B cell (primary cell): ENCODE results near the gene CWF19L1. TPM values are rescaled to one million over a fixed set of nuclear protein-coding genes. Genes with fewer than 3 reads are reported as not detected.

Experiments
- ATAC-seq: fragments of 200-7000 bp; cut with Tn5 transposase; one replicate; pipeline ENCODE4 v1.10.0; 2021; ENCODE audit warnings: low read depth, mild to moderate bottlenecking, moderate number of reproducible peaks, moderate library complexity
- CTCF ChIA-PET: fragments of 350-600 bp; sonication (Branson Sonifier 250); formaldehyde crosslinking; loops from one replicate; lab custom pipeline; 2021; ENCODE audit warnings: antibody characterized with exemption, inconsistent platforms; lab: Charles Lee
- POLR2A ChIA-PET: fragments of 350-600 bp; sonication (Branson Sonifier 250); formaldehyde crosslinking; loops from one replicate; lab custom pipeline; 2021; ENCODE audit warnings: antibody characterized with exemption; lab: Charles Lee
- DNase-seq: peaks from one replicate; pipeline ENCODE4 v3.0.0; 2013
- H2AFZ ChIP-seq: 2 replicates; pipeline ENCODE4 v1.6.1; 2012; ENCODE audit warnings: mild to moderate bottlenecking, low read depth, low read length; ENCODE audit not compliant: insufficient read depth, poor library complexity, severe bottlenecking
- H3K27ac ChIP-seq, 2 donors: 1 replicate in 1 of 2; 2 replicates in 1 of 2; pipeline ENCODE4 v1.5.1; 2012 to 2013; ENCODE audit warnings: low read length in 2 of 2, mild to moderate bottlenecking in 2 of 2, moderate library complexity in 1 of 2
- H3K27me3 ChIP-seq, 4 experiments: fragments of 200-600 bp in 1 of 4; sonication (generic) in 1 of 4; replicated peaks in 1 of 4; 1 replicate in 2 of 4; 2 replicates in 2 of 4; pipeline versions ENCODE4 v1.6.1 to v1.7.0; 2013 to 2016; ENCODE audit warnings: low read length in 3 of 4, mild to moderate bottlenecking in 2 of 4, mixed read lengths in 1 of 4, moderate library complexity in 1 of 4; ENCODE audit not compliant: insufficient read depth in 4 of 4, control insufficient read depth in 3 of 4; ENCODE audit errors: control extremely low read depth in 1 of 4
- H3K36me3 ChIP-seq, 2 experiments: replicated peaks in 1 of 2; 1 replicate in 1 of 2; 2 replicates in 1 of 2; pipeline versions ENCODE4 v1.6.1 to v1.7.1; 2013; ENCODE audit warnings: low read length in 1 of 2; ENCODE audit not compliant: insufficient read depth in 2 of 2, control insufficient read depth in 1 of 2; ENCODE audit errors: control extremely low read depth in 1 of 2, extremely low read depth in 1 of 2
- H3K4me1 ChIP-seq, 2 donors: fragments of 200-600 bp in 1 of 2; sonication (generic) in 1 of 2; 1 replicate in 1 of 2; 2 replicates in 1 of 2; pipeline versions ENCODE4 v1.5.1 to v1.6.1; 2013 to 2017; ENCODE audit warnings: low read length in 2 of 2; ENCODE audit not compliant: control insufficient read depth in 2 of 2, insufficient read depth in 2 of 2
- H3K4me2 ChIP-seq: replicated peaks from 2 replicates; pipeline ENCODE3; 2012; ENCODE audit warnings: mild to moderate bottlenecking, low read depth, low read length; ENCODE audit not compliant: poor library complexity, severe bottlenecking
- H3K4me3 ChIP-seq, 5 experiments: fragments of 200-600 bp in 1 of 5; sonication (generic) in 1 of 5; 1 replicate in 3 of 5; 2 replicates in 2 of 5; pipeline versions ENCODE4 v1.5.1 to v1.7.0; 2011 to 2016; ENCODE audit warnings: low read length in 4 of 5, mild to moderate bottlenecking in 4 of 5, low read depth in 2 of 5, control low read depth in 1 of 5, moderate library complexity in 1 of 5; ENCODE audit not compliant: insufficient read depth in 1 of 5; ENCODE audit errors: control extremely low read depth in 1 of 5, extremely low read depth in 1 of 5
- H3K79me2 ChIP-seq: fragments of 200-600 bp; sonication (generic); one replicate; pipeline ENCODE4 v1.6.0; 2016; ENCODE audit warnings: low read length; ENCODE audit not compliant: control insufficient read depth, insufficient read depth
- H3K9ac ChIP-seq: fragments of 200-600 bp; sonication (generic); 2 replicates; pipeline ENCODE4 v1.6.1; 2017; ENCODE audit warnings: mild to moderate bottlenecking, low read length, moderate library complexity
- H3K9me3 ChIP-seq, 3 donors: one replicate each; pipeline versions ENCODE4 v1.6.1 to v1.7.1; 2013; ENCODE audit warnings: low read length in 2 of 3; ENCODE audit not compliant: control insufficient read depth in 2 of 3, insufficient read depth in 1 of 3; ENCODE audit errors: control extremely low read depth in 1 of 3
- H4K20me1 ChIP-seq: 2 replicates; pipeline ENCODE4 v1.6.0; 2012; ENCODE audit warnings: mild to moderate bottlenecking, low read length; ENCODE audit not compliant: insufficient read depth, control insufficient read depth, poor library complexity, severe bottlenecking
- H3K27ac Mint-ChIP-seq: one replicate; pipeline ENCODE4 v1.8.0; 2021; ENCODE audit warnings: mixed read lengths
- H3K27me3 Mint-ChIP-seq: one replicate; pipeline ENCODE4 v1.8.0; 2021; ENCODE audit warnings: mixed read lengths
- H3K4me1 Mint-ChIP-seq: one replicate; pipeline ENCODE4 v1.8.0; 2021; ENCODE audit warnings: mixed read lengths
- H3K4me3 Mint-ChIP-seq: one replicate; pipeline ENCODE4 v1.8.0; 2021; ENCODE audit warnings: mixed read lengths
- H3K9me3 Mint-ChIP-seq: one replicate; pipeline ENCODE4 v1.8.0; 2022; ENCODE audit warnings: mixed read lengths; ENCODE audit not compliant: insufficient read depth
- EZH2 ChIP-seq: IDR thresholded peaks from 2 replicates; pipeline ENCODE4 v1.6.1; 2012; ENCODE audit warnings: borderline replicate concordance, low read depth, mild to moderate bottlenecking, moderate library complexity, low read length; ENCODE audit not compliant: insufficient read depth, poor library complexity, severe bottlenecking
- WGBS: methylation state at CpG from one replicate; pipeline ENCODE4 v1.1.5; 2013; ENCODE audit warnings: missing lambda C conversion rate; ENCODE audit not compliant: insufficient coverage; 5-methylcytosine and 5-hydroxymethylcytosine counted together
- intact Hi-C: fragments of 100-400 bp; cut with micrococcal nuclease; formaldehyde crosslinking; loops from one replicate; pipeline ENCODE4 v1.10.0; 2022
- polyA plus RNA-seq: library from polyadenylated mRNA; depleted of rRNA; stranded (reverse); fragments of >200 nt; gene quantifications from 2 replicates; pipeline ENCODE4 v1.2.3, GENCODE V29; 2012
- total RNA-seq, 2 donors: library from RNA; stranded (reverse); fragments of 120-200 nt in 1 of 2; gene quantifications; 1 replicate in 1 of 2; 2 replicates in 1 of 2; pipeline versions ENCODE4 v1.2.3 to v1.2.4, GENCODE V29; 2013 to 2022
- TF ChIP-seq, protein P1 (sequence below): fragments of 200-600 bp; IDR thresholded peaks from one replicate; pipeline ENCODE4 v1.8.0; 2022; ENCODE audit warnings: antibody characterized with exemption, mild to moderate bottlenecking

CWF19L1 gene
- total and polyA plus RNA-seq, 2 donors (not counting 1 experiment from before 2014, with no cell fraction given), result 24.1 to 48.3 TPM

DNA sequence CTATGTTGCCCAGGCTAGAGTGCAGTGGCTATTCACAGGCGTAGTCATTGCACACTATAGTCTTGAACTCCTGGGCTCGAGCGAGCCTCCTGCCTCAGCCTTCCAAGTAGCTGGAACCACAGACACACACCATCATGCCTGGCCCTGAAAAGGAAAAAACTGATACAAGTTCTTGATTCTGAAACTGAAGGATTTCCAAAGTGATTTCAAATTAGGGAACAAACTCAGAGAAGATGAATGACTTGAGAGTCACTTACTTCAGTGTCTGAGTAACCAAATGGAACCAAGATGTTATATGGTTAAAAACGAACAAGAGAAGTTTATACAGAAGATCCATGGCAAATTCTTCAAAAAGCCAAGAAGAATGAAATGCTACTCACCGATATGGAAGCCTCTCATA lies 14.4 kb downstream of the CWF19L1 start:
- no peak overlapping the region for H2AFZ ChIP-seq
- H3K27me3 ChIP-seq, result no peaks in the 10 kb centered on the region
- H3K9ac ChIP-seq, result no peak overlapping the region
- H3K79me2 ChIP-seq, result peaks cover 12% of the 10 kb centered on the region
- H3K4me3 ChIP-seq, result no peak overlapping the region
- intact Hi-C loops, result no loop called here
- no peaks in the 10 kb centered on the region for H3K4me1 ChIP-seq
- WGBS, result 95% methylated on average over 5 of the region's 5 CpGs
- H3K4me2 ChIP-seq, result no peak overlapping the region
- peaks cover 10 to 79% of the 10 kb centered on the region in 2 experiments for H3K36me3 ChIP-seq
- ChIA-PET CTCF (interaction anchor here (0.6 kb wide), 1 partner anchor 247 kb away, joined by 3 read pairs; no protein-coding TSS in a partner anchor), POLR2A (interaction anchor here (0.7 kb wide), 1 partner anchor 483 kb away, joined by 3 read pairs; no protein-coding TSS in a partner anchor)
- no peak overlapping the region for H3K27ac Mint-ChIP-seq
- H3K27ac ChIP-seq, result no peak overlapping the region
- TF ChIP-seq, protein P1, sequence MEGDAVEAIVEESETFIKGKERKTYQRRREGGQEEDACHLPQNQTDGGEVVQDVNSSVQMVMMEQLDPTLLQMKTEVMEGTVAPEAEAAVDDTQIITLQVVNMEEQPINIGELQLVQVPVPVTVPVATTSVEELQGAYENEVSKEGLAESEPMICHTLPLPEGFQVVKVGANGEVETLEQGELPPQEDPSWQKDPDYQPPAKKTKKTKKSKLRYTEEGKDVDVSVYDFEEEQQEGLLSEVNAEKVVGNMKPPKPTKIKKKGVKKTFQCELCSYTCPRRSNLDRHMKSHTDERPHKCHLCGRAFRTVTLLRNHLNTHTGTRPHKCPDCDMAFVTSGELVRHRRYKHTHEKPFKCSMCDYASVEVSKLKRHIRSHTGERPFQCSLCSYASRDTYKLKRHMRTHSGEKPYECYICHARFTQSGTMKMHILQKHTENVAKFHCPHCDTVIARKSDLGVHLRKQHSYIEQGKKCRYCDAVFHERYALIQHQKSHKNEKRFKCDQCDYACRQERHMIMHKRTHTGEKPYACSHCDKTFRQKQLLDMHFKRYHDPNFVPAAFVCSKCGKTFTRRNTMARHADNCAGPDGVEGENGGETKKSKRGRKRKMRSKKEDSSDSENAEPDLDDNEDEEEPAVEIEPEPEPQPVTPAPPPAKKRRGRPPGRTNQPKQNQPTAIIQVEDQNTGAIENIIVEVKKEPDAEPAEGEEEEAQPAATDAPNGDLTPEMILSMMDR, result no peak
- TF ChIP-seq EZH2, result no peak
- no peaks in the 10 kb centered on the region for H3K9me3 Mint-ChIP-seq
- peaks cover 7% of the 10 kb centered on the region for H4K20me1 ChIP-seq
- no peak for DNase-seq
- no peak overlapping the region for H3K4me3 Mint-ChIP-seq
- no peaks in the 10 kb centered on the region for H3K9me3 ChIP-seq
- ATAC-seq, result no peak
- no peaks in the 10 kb centered on the region for H3K27me3 Mint-ChIP-seq
- H3K4me1 Mint-ChIP-seq, result no peaks in the 10 kb centered on the region

DNA sequence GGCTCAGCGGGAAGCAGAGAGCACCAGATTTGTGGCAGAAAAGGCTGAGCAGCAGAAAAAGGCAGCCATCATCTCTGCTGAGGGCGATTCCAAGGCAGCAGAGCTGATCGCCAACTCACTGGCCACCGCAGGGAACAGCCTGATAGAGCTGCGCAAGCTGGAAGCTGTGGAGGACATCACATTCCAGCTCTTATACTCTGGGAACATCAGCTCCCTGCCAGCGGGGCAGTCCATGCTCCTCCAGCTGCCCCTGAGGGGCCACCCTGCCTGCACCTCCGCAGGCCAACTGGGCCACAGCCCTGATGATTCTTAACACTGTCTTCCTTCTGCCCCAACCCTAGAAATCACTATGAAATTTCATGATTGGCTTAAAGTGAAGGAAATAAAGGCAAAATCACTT lies 18.6 kb downstream of the CWF19L1 start:
- no peaks in the 10 kb centered on the region for H3K27me3 ChIP-seq
- no peak overlapping the region for H2AFZ ChIP-seq
- no peak overlapping the region for H3K4me2 ChIP-seq
- no peak overlapping the region for H3K4me3 ChIP-seq
- H3K9me3 ChIP-seq, result no peaks in the 10 kb centered on the region
- TF ChIP-seq, protein P1, result no peak
- TF ChIP-seq EZH2, result no peak
- ATAC-seq (no peak), DNase-seq (no peak)
- no peaks in the 10 kb centered on the region for H3K9me3 Mint-ChIP-seq
- no peak overlapping the region for H3K4me3 Mint-ChIP-seq
- WGBS, result over 99% methylated on average over 5 of the region's 7 CpGs
- H3K4me1 ChIP-seq, result no peaks in the 10 kb centered on the region
- H3K36me3 ChIP-seq, result peaks cover 13 to 77% of the 10 kb centered on the region in 2 experiments
- no peaks in the 10 kb centered on the region for H3K27me3 Mint-ChIP-seq
- H3K79me2 ChIP-seq, result no peaks in the 10 kb centered on the region
- H3K27ac ChIP-seq, result no peak overlapping the region
- H3K9ac ChIP-seq, result no peak overlapping the region
- ChIA-PET POLR2A (no interaction called here), CTCF (interaction anchor here (0.6 to 0.9 kb wide), 3 partner anchors 8 to 13 kb away, joined by 3 to 5 read pairs (median 4); no protein-coding TSS in a partner anchor)
- intact Hi-C loops, result loop anchor here (10.0 kb wide), 1 partner anchor 404 kb away; no protein-coding TSS in a partner anchor
- no peaks in the 10 kb centered on the region for H4K20me1 ChIP-seq
- H3K27ac Mint-ChIP-seq, result no peak overlapping the region
- no peaks in the 10 kb centered on the region for H3K4me1 Mint-ChIP-seq
